ENCODE results near the gene KIAA1755. TPM values are rescaled to one million over a fixed set of nuclear protein-coding genes. Genes with fewer than 3 reads are reported as not detected.

The KIAA1755 gene
- polyA plus RNA-seq, 1 donor from 2014 or later: not detected

DNA sequence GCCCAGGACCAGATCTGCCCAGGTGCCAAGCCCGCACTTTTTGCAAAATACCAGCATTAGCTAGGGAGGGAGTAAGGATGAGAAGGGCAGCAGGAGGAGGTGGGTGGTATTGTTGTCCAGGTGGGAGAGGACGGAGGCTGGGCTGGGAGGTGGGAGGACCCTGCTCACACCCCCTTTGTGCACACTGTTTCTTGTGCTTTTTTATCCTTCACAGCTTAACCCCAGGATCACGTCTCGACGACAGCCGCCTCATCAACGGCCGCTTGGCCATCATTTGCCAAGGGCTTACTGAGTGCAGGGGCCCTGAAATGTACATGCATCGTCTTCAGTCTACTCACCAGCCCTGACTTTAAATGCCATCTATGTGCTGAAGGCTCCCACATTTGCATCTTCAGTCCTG is 83.3 kb downstream of the KIAA1755 start:
- no peak overlapping the region for H3K4me3 ChIP-seq (ENCODE audit: low read length)

GRCh38 chr20:38175304-38176180 is 85.0 kb downstream of the KIAA1755 start:
- Histone ChIP-seq H3K79me2 (replicated peaks; ENCODE audit: insufficient read depth, low read length) (no peaks in the 10 kb centered on the region), H3K4me2 (ENCODE audit: low read length) (no peak overlapping the region), H3K9me3 (ENCODE audit: low read length) (no peaks in the 10 kb centered on the region), H3K9ac (ENCODE audit: low read length) (no peak overlapping the region), H4K20me1 (ENCODE audit: insufficient read depth) (no peaks in the 10 kb centered on the region), H3F3A (ENCODE audit: insufficient read depth, low read length, poor library complexity, severe bottlenecking) (no peaks in the 10 kb centered on the region), H2AFZ (ENCODE audit: low read depth, low read length) (no peak overlapping the region), H3K36me3 (ENCODE audit: insufficient read depth, low read length) (no peaks in the 10 kb centered on the region), H3K27ac (ENCODE audit: low read length) (no peak overlapping the region), H3K9me2 (ENCODE audit: insufficient read depth, low read length) (no peaks in the 10 kb centered on the region), H3K27me3 (ENCODE audit: insufficient read depth, low read depth, low read length) (no peaks in the 10 kb centered on the region), H3K4me3 (ENCODE audit: low read length) (no peak overlapping the region)
- TF ChIP-seq EZH2 (IDR thresholded peaks at IDR 0.05; ENCODE audit: borderline replicate concordance, insufficient read depth, low read length, poor library complexity, severe bottlenecking): no peak
- TF ChIP-seq, protein P1, sequence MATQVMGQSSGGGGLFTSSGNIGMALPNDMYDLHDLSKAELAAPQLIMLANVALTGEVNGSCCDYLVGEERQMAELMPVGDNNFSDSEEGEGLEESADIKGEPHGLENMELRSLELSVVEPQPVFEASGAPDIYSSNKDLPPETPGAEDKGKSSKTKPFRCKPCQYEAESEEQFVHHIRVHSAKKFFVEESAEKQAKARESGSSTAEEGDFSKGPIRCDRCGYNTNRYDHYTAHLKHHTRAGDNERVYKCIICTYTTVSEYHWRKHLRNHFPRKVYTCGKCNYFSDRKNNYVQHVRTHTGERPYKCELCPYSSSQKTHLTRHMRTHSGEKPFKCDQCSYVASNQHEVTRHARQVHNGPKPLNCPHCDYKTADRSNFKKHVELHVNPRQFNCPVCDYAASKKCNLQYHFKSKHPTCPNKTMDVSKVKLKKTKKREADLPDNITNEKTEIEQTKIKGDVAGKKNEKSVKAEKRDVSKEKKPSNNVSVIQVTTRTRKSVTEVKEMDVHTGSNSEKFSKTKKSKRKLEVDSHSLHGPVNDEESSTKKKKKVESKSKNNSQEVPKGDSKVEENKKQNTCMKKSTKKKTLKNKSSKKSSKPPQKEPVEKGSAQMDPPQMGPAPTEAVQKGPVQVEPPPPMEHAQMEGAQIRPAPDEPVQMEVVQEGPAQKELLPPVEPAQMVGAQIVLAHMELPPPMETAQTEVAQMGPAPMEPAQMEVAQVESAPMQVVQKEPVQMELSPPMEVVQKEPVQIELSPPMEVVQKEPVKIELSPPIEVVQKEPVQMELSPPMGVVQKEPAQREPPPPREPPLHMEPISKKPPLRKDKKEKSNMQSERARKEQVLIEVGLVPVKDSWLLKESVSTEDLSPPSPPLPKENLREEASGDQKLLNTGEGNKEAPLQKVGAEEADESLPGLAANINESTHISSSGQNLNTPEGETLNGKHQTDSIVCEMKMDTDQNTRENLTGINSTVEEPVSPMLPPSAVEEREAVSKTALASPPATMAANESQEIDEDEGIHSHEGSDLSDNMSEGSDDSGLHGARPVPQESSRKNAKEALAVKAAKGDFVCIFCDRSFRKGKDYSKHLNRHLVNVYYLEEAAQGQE (IDR thresholded peaks at IDR 0.05; ENCODE audit: borderline replicate concordance): no peak
- no peak for TF ChIP-seq SMC3 (conservative IDR thresholded peaks at IDR 0.05; ENCODE audit: poor library complexity)
- TF ChIP-seq TAF1 (IDR thresholded peaks at IDR 0.05; ENCODE audit: low read depth): no peak
- TF ChIP-seq RAD21 (conservative IDR thresholded peaks at IDR 0.05): no peak
- TF ChIP-seq, protein P2, sequence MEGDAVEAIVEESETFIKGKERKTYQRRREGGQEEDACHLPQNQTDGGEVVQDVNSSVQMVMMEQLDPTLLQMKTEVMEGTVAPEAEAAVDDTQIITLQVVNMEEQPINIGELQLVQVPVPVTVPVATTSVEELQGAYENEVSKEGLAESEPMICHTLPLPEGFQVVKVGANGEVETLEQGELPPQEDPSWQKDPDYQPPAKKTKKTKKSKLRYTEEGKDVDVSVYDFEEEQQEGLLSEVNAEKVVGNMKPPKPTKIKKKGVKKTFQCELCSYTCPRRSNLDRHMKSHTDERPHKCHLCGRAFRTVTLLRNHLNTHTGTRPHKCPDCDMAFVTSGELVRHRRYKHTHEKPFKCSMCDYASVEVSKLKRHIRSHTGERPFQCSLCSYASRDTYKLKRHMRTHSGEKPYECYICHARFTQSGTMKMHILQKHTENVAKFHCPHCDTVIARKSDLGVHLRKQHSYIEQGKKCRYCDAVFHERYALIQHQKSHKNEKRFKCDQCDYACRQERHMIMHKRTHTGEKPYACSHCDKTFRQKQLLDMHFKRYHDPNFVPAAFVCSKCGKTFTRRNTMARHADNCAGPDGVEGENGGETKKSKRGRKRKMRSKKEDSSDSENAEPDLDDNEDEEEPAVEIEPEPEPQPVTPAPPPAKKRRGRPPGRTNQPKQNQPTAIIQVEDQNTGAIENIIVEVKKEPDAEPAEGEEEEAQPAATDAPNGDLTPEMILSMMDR (IDR thresholded peaks at IDR 0.05; ENCODE audit: poor library complexity, severe bottlenecking): no peak
- TF ChIP-seq EP300 (conservative IDR thresholded peaks at IDR 0.05; ENCODE audit: poor library complexity, severe bottlenecking): no peak
- TF ChIP-seq POLR2AphosphoS5 (IDR thresholded peaks at IDR 0.05): no peak

More for the DNA sequence above, 83.3 kb downstream of the KIAA1755 start:
- no peaks in the 10 kb centered on the region for H4K20me1 ChIP-seq (ENCODE audit: insufficient read depth)
- H3K27ac ChIP-seq (ENCODE audit: low read length): no peak overlapping the region
- no peaks in the 10 kb centered on the region for H3F3A ChIP-seq (ENCODE audit: insufficient read depth, low read length, poor library complexity, severe bottlenecking)
- no peaks in the 10 kb centered on the region for H3K79me2 ChIP-seq (replicated peaks; ENCODE audit: insufficient read depth, low read length)
- H3K9ac ChIP-seq (ENCODE audit: low read length): no peak overlapping the region
- no peaks in the 10 kb centered on the region for H3K36me3 ChIP-seq (ENCODE audit: insufficient read depth, low read length)
- no peak for TF ChIP-seq EP300 (conservative IDR thresholded peaks at IDR 0.05; ENCODE audit: poor library complexity, severe bottlenecking)
- no peak for TF ChIP-seq POLR2AphosphoS5 (IDR thresholded peaks at IDR 0.05)
- TF ChIP-seq, protein P1 (IDR thresholded peaks at IDR 0.05; ENCODE audit: borderline replicate concordance): no peak
- no peak for TF ChIP-seq SMC3 (conservative IDR thresholded peaks at IDR 0.05; ENCODE audit: poor library complexity)
- TF ChIP-seq, protein P2 (IDR thresholded peaks at IDR 0.05; ENCODE audit: poor library complexity, severe bottlenecking): no peak
- no peak for TF ChIP-seq MXI1 (conservative IDR thresholded peaks at IDR 0.05; ENCODE audit: poor library complexity, severe bottlenecking)
- TF ChIP-seq TAF1 (IDR thresholded peaks at IDR 0.05; ENCODE audit: low read depth): no peak
- no peak for TF ChIP-seq EZH2 (IDR thresholded peaks at IDR 0.05; ENCODE audit: borderline replicate concordance, insufficient read depth, low read length, poor library complexity, severe bottlenecking)
- no peak for TF ChIP-seq RAD21 (conservative IDR thresholded peaks at IDR 0.05)
- H3K27me3 ChIP-seq (ENCODE audit: insufficient read depth, low read depth, low read length): no peaks in the 10 kb centered on the region
- H3K4me2 ChIP-seq (ENCODE audit: low read length): no peak overlapping the region
- no peaks in the 10 kb centered on the region for H3K9me3 ChIP-seq (ENCODE audit: low read length)
- no peaks in the 10 kb centered on the region for H3K9me2 ChIP-seq (ENCODE audit: insufficient read depth, low read length)
- H2AFZ ChIP-seq (ENCODE audit: low read depth, low read length): no peak overlapping the region

Data from neural cell (in vitro differentiated cells).